ENCODE measurements around the gene TET2. TPM values are rescaled to one million over a fixed set of nuclear protein-coding genes. Genes with fewer than 3 reads are reported as not detected.

TET2 gene
- total RNA-seq, 1 experiment from 2014 or later, result 22.8 TPM

GRCh38 chr4:105181259-105181658, 34.6 kb downstream of the TET2 start:
- no TSS peak for BruUV-seq (replicated peaks)
- no peak overlapping the region for H3K27ac ChIP-seq (ENCODE audit: low read depth, low read length, poor library complexity, severe bottlenecking)

GRCh38 chr4:105182211-105182610, 35.5 kb downstream of the TET2 start:
- POLR2A ChIA-PET (ENCODE audit: low non-redundant PET), result no interaction called here
- intact Hi-C loops (cut with micrococcal nuclease; ENCODE audit: unreplicated experiment), result no loop called here
- H3K4me1 ChIP-seq (ENCODE audit: insufficient read depth, low read length, poor library complexity, severe bottlenecking), result peaks cover 17% of the 10 kb centered on the region
- no peaks in the 10 kb centered on the region for H3K36me3 ChIP-seq (ENCODE audit: insufficient read depth, low read length, poor library complexity, severe bottlenecking)
- BruUV-seq (replicated peaks), result no TSS peak
- DNase-seq (ENCODE audit: low spot score), result no peak
- H3K4me3 ChIP-seq (ENCODE audit: low read depth, low read length, poor library complexity, severe bottlenecking), result no peak overlapping the region
- H3K27me3 ChIP-seq (replicated peaks; ENCODE audit: insufficient read depth, low read depth, low read length, poor library complexity), result no peaks in the 10 kb centered on the region
- no peak overlapping the region for H3K27ac ChIP-seq (ENCODE audit: low read depth, low read length, poor library complexity, severe bottlenecking)
- H3K9me3 ChIP-seq (ENCODE audit: low read depth, low read length, poor library complexity, severe bottlenecking), result no peaks in the 10 kb centered on the region
- TF ChIP-seq CTCF (conservative IDR thresholded peaks at IDR 0.05; ENCODE audit: low read depth, low read length) (no peak), EZH2 (IDR thresholded peaks at IDR 0.05; ENCODE audit: borderline replicate concordance, low read depth, low read length, poor library complexity, severe bottlenecking) (no peak)
- CTCF ChIA-PET, result no interaction called here

More at GRCh38 chr4:105181259-105181658, 34.6 kb downstream of the TET2 start:
- H3K4me3 ChIP-seq (ENCODE audit: low read depth, low read length, poor library complexity, severe bottlenecking), result no peak overlapping the region
- ChIA-PET POLR2A (ENCODE audit: low non-redundant PET) (no interaction called here), CTCF (no interaction called here)
- no peaks in the 10 kb centered on the region for H3K27me3 ChIP-seq (replicated peaks; ENCODE audit: insufficient read depth, low read depth, low read length, poor library complexity)
- peaks cover 9% of the 10 kb centered on the region for H3K4me1 ChIP-seq (ENCODE audit: insufficient read depth, low read length, poor library complexity, severe bottlenecking)
- intact Hi-C loops (cut with micrococcal nuclease; ENCODE audit: unreplicated experiment), result no loop called here
- no peaks in the 10 kb centered on the region for H3K9me3 ChIP-seq (ENCODE audit: low read depth, low read length, poor library complexity, severe bottlenecking)
- no peaks in the 10 kb centered on the region for H3K36me3 ChIP-seq (ENCODE audit: insufficient read depth, low read length, poor library complexity, severe bottlenecking)
- peak; percentile 17 for DNase-seq (ENCODE audit: low spot score)
- TF ChIP-seq EZH2 (IDR thresholded peaks at IDR 0.05; ENCODE audit: borderline replicate concordance, low read depth, low read length, poor library complexity, severe bottlenecking), result no peak
- no peak for TF ChIP-seq CTCF (conservative IDR thresholded peaks at IDR 0.05; ENCODE audit: low read depth, low read length)

GRCh38 chr4:105184316-105184980, 37.8 kb downstream of the TET2 start:
- ChIA-PET CTCF (no interaction called here), POLR2A (ENCODE audit: low non-redundant PET) (no interaction called here)
- BruUV-seq (replicated peaks), result no TSS peak
- no peak overlapping the region for H3K27ac ChIP-seq (ENCODE audit: low read depth, low read length, poor library complexity, severe bottlenecking)
- H3K4me1 ChIP-seq (ENCODE audit: insufficient read depth, low read length, poor library complexity, severe bottlenecking), result peaks cover 19% of the 10 kb centered on the region
- H3K36me3 ChIP-seq (ENCODE audit: insufficient read depth, low read length, poor library complexity, severe bottlenecking), result no peaks in the 10 kb centered on the region
- H3K9me3 ChIP-seq (ENCODE audit: low read depth, low read length, poor library complexity, severe bottlenecking), result no peaks in the 10 kb centered on the region
- intact Hi-C loops (cut with micrococcal nuclease; ENCODE audit: unreplicated experiment), result no loop called here
- TF ChIP-seq EZH2 (IDR thresholded peaks at IDR 0.05; ENCODE audit: borderline replicate concordance, low read depth, low read length, poor library complexity, severe bottlenecking) (no peak), CTCF (conservative IDR thresholded peaks at IDR 0.05; ENCODE audit: low read depth, low read length) (no peak)
- H3K4me3 ChIP-seq (ENCODE audit: low read depth, low read length, poor library complexity, severe bottlenecking), result no peak overlapping the region
- DNase-seq (ENCODE audit: low spot score), result no peak
- H3K27me3 ChIP-seq (replicated peaks; ENCODE audit: insufficient read depth, low read depth, low read length, poor library complexity), result no peaks in the 10 kb centered on the region

Measured in A673 (cell line).